ENCODE results near the gene EDARADD.
"Not testable (repeated sequence)": the region's sequence is repeated elsewhere in the genome, so short reads cannot be mapped to it uniquely, and the experiment has no call there.

The EDARADD gene

DNA sequence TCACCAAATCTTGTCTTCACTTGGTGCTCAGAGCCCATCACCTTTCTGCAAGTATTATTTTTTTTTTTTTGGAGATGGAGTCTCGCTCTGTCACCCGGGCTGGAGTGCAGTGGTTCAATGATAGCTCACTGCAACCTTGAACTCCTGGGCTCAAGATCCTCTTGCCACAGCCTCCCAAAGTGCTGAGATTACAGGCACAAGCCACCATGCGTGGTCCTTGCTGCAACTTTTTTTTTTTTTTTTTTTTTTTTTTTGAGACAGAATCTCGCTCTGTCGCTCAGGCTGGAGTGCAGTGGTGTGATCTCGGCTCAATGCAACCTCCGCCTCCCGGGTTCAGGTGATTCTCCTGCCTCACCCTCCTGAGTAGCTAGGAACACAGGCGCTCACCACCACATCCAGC lies 70.1 kb downstream of the EDARADD start:
- H4K5ac ChIP-seq (ENCODE audit: low read length); H2BK15ac ChIP-seq (replicated peaks; ENCODE audit: low read depth); H3K4me3 ChIP-seq (ENCODE audit: low read length); H4K8ac ChIP-seq (ENCODE audit: low read depth, low read length); H3K23ac ChIP-seq (ENCODE audit: low read length); H3K4ac ChIP-seq (ENCODE audit: low read depth, low read length); H3K79me1 ChIP-seq (ENCODE audit: low read length); DNase-seq; H3K27ac ChIP-seq (ENCODE audit: low read depth, low read length); H3K18ac ChIP-seq (ENCODE audit: low read length); H3K79me2 ChIP-seq (ENCODE audit: control insufficient read depth, insufficient read depth, low read length); H3K4me2 ChIP-seq (ENCODE audit: low read length); H2BK5ac ChIP-seq (ENCODE audit: low read length); H3K9ac ChIP-seq (ENCODE audit: low read length); H2BK120ac ChIP-seq (ENCODE audit: low read depth, low read length); H2AK5ac ChIP-seq (ENCODE audit: low read length); H3K27me3 ChIP-seq (ENCODE audit: insufficient read depth, low read length, poor library complexity); H3K4me1 ChIP-seq (ENCODE audit: control insufficient read depth, low read depth, low read length); H3K56ac ChIP-seq (ENCODE audit: low read length); H3K36me3 ChIP-seq (ENCODE audit: control insufficient read depth, insufficient read depth, low read length): not testable (repeated sequence)
- no CpG with 5 or more reads among the region's 9 CpGs for WGBS (ENCODE audit: extremely low coverage, insufficient coverage, low lambda C conversion rate)

DNA sequence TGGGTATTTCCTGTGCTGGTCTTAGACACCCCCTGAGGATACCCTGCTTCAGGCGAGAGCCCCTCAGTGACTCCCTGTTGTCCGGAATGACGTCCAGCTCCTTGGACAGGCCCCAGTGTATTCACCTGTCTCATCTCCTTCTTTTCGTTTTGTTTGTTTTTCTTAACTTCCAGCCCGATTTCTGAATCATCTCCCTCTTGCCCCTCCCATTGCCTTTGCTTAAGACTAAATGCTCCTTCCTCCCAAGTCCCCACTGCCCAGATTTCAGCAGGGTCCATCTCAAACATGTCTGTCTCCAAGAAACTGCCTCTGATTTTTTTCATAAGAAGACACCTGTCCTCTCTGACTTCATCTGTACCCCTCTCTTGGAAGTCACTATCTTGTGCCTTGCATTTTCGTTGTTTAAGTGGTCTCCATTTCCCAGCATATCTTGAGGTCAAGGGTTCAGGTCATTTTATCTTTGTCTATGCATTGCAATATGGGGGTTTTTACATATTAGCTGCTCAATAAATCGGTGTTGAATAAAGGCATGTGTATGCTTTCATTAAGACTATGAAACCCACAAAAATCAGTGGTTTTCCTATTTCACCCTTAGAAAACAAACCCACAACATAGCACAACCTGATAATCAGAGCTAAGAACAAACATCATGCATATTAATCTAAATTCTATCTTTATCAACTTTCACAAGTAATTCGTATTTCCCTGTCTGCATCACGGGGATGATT lies 71.3 kb downstream of the EDARADD start:
- Histone ChIP-seq H3K79me1 (ENCODE audit: low read length) (no peaks in the 10 kb centered on the region), H3K23ac (ENCODE audit: low read length) (no peak overlapping the region)

DNA sequence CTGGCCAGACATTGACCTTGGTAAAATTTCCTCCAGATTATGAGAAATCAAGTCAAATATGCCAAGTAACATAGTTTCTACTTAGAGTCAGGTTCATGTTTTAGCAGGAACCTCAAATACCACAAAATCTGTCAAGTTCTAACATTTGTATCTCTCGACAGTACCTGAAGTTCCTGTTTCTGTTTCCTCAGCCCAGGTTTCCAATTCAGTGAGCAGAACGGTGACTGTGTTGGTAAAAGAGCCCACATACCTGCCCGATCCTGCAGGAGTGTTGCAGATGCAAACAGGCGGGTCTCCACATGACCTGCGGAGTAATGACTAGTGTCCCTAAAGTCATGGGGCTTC lies 71.8 kb downstream of the EDARADD start:
- Histone ChIP-seq H4K8ac (ENCODE audit: low read depth, low read length) (no peak overlapping the region), H3K4me2 (ENCODE audit: low read length) (no peak overlapping the region), H4K5ac (ENCODE audit: low read length) (no peak overlapping the region), H3K56ac (ENCODE audit: low read length) (no peak overlapping the region), H3K79me1 (ENCODE audit: low read length) (no peaks in the 10 kb centered on the region), H2BK5ac (ENCODE audit: low read length) (no peak overlapping the region), H3K4me3 (ENCODE audit: low read length) (no peak overlapping the region), H3K36me3 (ENCODE audit: control insufficient read depth, insufficient read depth, low read length) (no peaks in the 10 kb centered on the region), H2BK15ac (replicated peaks; ENCODE audit: low read depth) (no peak overlapping the region), H2BK120ac (ENCODE audit: low read depth, low read length) (no peak overlapping the region), H2AK5ac (ENCODE audit: low read length) (no peak overlapping the region), H3K9ac (ENCODE audit: low read length) (no peak overlapping the region), H3K18ac (ENCODE audit: low read length) (no peak overlapping the region), H3K4me1 (ENCODE audit: control insufficient read depth, low read depth, low read length) (no peaks in the 10 kb centered on the region), H3K4ac (ENCODE audit: low read depth, low read length) (no peak overlapping the region), H3K27me3 (ENCODE audit: insufficient read depth, low read length, poor library complexity) (no peaks in the 10 kb centered on the region), H3K27ac (ENCODE audit: low read depth, low read length) (no peak overlapping the region), H3K79me2 (ENCODE audit: control insufficient read depth, insufficient read depth, low read length) (no peaks in the 10 kb centered on the region), H3K23ac (ENCODE audit: low read length) (no peak overlapping the region)
- no peak for DNase-seq
- WGBS (ENCODE audit: extremely low coverage, insufficient coverage, low lambda C conversion rate): no CpG with 5 or more reads among the region's 5 CpGs

More for the DNA sequence above, 71.3 kb downstream of the EDARADD start:
- H2BK120ac ChIP-seq (ENCODE audit: low read depth, low read length): no peak overlapping the region
- no peak overlapping the region for H3K27ac ChIP-seq (ENCODE audit: low read depth, low read length)
- DNase-seq: no peak
- no peak overlapping the region for H2BK5ac ChIP-seq (ENCODE audit: low read length)
- H3K27me3 ChIP-seq (ENCODE audit: insufficient read depth, low read length, poor library complexity): no peaks in the 10 kb centered on the region
- H3K18ac ChIP-seq (ENCODE audit: low read length): no peak overlapping the region
- no peaks in the 10 kb centered on the region for H3K4me1 ChIP-seq (ENCODE audit: control insufficient read depth, low read depth, low read length)
- H3K56ac ChIP-seq (ENCODE audit: low read length): no peak overlapping the region
- no peak overlapping the region for H3K4ac ChIP-seq (ENCODE audit: low read depth, low read length)
- H2AK5ac ChIP-seq (ENCODE audit: low read length): no peak overlapping the region
- no peak overlapping the region for H3K4me2 ChIP-seq (ENCODE audit: low read length)
- no peak overlapping the region for H4K8ac ChIP-seq (ENCODE audit: low read depth, low read length)
- no peak overlapping the region for H4K5ac ChIP-seq (ENCODE audit: low read length)
- no peak overlapping the region for H2BK15ac ChIP-seq (replicated peaks; ENCODE audit: low read depth)
- no peak overlapping the region for H3K9ac ChIP-seq (ENCODE audit: low read length)
- no CpG with 5 or more reads among the region's 9 CpGs for WGBS (ENCODE audit: extremely low coverage, insufficient coverage, low lambda C conversion rate)
- H3K36me3 ChIP-seq (ENCODE audit: control insufficient read depth, insufficient read depth, low read length): no peaks in the 10 kb centered on the region
- no peak overlapping the region for H3K4me3 ChIP-seq (ENCODE audit: low read length)
- H3K79me2 ChIP-seq (ENCODE audit: control insufficient read depth, insufficient read depth, low read length): no peaks in the 10 kb centered on the region

DNA sequence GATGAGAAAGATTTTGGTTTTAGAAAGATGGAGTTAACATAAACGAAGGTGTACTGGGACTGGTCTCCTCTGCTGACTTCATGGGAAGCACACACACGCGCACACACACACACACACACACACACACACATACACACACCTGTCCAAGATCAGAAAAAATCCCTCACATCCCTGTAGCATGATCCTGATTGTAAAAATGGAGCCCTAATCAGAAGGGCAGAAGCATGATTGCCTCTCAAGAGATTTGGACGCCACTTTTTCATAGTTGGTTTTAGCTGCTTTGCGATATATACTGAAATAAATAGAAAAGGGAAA lies 73.2 kb downstream of the EDARADD start:
- H3K79me2 ChIP-seq (ENCODE audit: control insufficient read depth, insufficient read depth, low read length): no peaks in the 10 kb centered on the region
- WGBS (ENCODE audit: extremely low coverage, insufficient coverage, low lambda C conversion rate): no CpG with 5 or more reads among the region's 5 CpGs
- H3K4me2 ChIP-seq (ENCODE audit: low read length): no peak overlapping the region
- H3K4me3 ChIP-seq (ENCODE audit: low read length): no peak overlapping the region
- no peak overlapping the region for H4K8ac ChIP-seq (ENCODE audit: low read depth, low read length)
- no peak overlapping the region for H3K18ac ChIP-seq (ENCODE audit: low read length)
- no peak overlapping the region for H3K56ac ChIP-seq (ENCODE audit: low read length)
- no peaks in the 10 kb centered on the region for H3K79me1 ChIP-seq (ENCODE audit: low read length)
- H3K36me3 ChIP-seq (ENCODE audit: control insufficient read depth, insufficient read depth, low read length): no peaks in the 10 kb centered on the region
- no peak overlapping the region for H3K27ac ChIP-seq (ENCODE audit: low read depth, low read length)
- no peak overlapping the region for H4K5ac ChIP-seq (ENCODE audit: low read length)
- no peak overlapping the region for H3K9ac ChIP-seq (ENCODE audit: low read length)
- H3K27me3 ChIP-seq (ENCODE audit: insufficient read depth, low read length, poor library complexity): no peaks in the 10 kb centered on the region
- no peak for DNase-seq
- H2BK15ac ChIP-seq (replicated peaks; ENCODE audit: low read depth): no peak overlapping the region
- H2BK120ac ChIP-seq (ENCODE audit: low read depth, low read length): no peak overlapping the region
- H2BK5ac ChIP-seq (ENCODE audit: low read length): no peak overlapping the region
- H3K4ac ChIP-seq (ENCODE audit: low read depth, low read length): no peak overlapping the region
- H2AK5ac ChIP-seq (ENCODE audit: low read length): no peak overlapping the region
- H3K23ac ChIP-seq (ENCODE audit: low read length): no peak overlapping the region
- peaks cover 4% of the 10 kb centered on the region for H3K4me1 ChIP-seq (ENCODE audit: control insufficient read depth, low read depth, low read length)

DNA sequence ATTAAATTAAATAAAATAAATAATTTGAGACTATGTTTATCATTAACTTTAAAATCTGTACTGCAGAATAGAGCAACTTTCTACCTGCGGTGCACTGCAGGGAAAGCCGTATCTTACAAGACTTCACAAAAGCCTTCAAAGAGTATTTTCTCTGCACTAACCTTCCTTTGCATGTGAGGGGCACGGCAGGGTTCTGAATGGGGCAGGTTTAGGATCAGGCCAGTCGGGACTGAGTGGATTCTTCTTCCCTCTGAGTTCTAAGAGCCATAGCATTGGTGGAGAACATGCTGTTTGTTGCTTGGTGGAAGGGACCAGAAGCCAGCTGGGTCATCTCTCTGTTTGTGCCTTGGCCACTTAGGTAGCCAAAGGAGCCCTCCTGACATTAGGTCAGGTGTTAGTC lies 74.5 kb downstream of the EDARADD start:
- Histone ChIP-seq H3K27me3 (ENCODE audit: insufficient read depth, low read length, poor library complexity) (no peaks in the 10 kb centered on the region), H2AK5ac (ENCODE audit: low read length) (no peak overlapping the region), H3K4ac (ENCODE audit: low read depth, low read length) (no peak overlapping the region), H3K27ac (ENCODE audit: low read depth, low read length) (no peak overlapping the region), H3K23ac (ENCODE audit: low read length) (no peak overlapping the region), H3K4me2 (ENCODE audit: low read length) (no peak overlapping the region), H4K8ac (ENCODE audit: low read depth, low read length) (no peak overlapping the region), H3K79me1 (ENCODE audit: low read length) (no peaks in the 10 kb centered on the region), H3K18ac (ENCODE audit: low read length) (no peak overlapping the region), H2BK15ac (replicated peaks; ENCODE audit: low read depth) (no peak overlapping the region), H2BK5ac (ENCODE audit: low read length) (no peak overlapping the region), H4K5ac (ENCODE audit: low read length) (no peak overlapping the region), H3K9ac (ENCODE audit: low read length) (no peak overlapping the region), H3K36me3 (ENCODE audit: control insufficient read depth, insufficient read depth, low read length) (no peaks in the 10 kb centered on the region), H3K4me1 (ENCODE audit: control insufficient read depth, low read depth, low read length) (peaks cover 4% of the 10 kb centered on the region), H3K79me2 (ENCODE audit: control insufficient read depth, insufficient read depth, low read length) (no peaks in the 10 kb centered on the region), H3K56ac (ENCODE audit: low read length) (no peak overlapping the region), H3K4me3 (ENCODE audit: low read length) (no peak overlapping the region), H2BK120ac (ENCODE audit: low read depth, low read length) (no peak overlapping the region)
- DNase-seq: no peak
- no CpG with 5 or more reads among the region's 4 CpGs for WGBS (ENCODE audit: extremely low coverage, insufficient coverage, low lambda C conversion rate)

DNA sequence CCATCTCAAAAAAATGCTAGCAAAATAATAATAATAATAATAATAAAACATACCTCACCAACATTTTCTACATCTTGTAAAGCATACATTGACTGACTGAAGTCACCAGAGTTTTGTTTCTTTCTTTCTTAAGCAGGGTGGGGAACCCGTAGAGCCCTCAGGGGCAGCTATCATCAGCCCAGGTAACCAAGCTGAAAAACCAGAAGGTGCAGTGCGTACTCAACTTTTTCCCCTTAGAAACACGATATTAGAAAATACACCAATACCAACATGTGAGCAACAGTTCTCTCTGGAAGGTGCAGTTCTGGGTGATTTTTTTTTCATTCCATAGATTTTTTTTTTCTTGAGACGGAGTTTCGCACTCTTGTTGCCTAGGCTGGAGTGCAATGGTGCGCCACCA lies 75.4 kb downstream of the EDARADD start:
- Histone ChIP-seq H4K5ac (ENCODE audit: low read length) (no peak overlapping the region), H3K4me1 (ENCODE audit: control insufficient read depth, low read depth, low read length) (peaks cover 4% of the 10 kb centered on the region), H3K23ac (ENCODE audit: low read length) (no peak overlapping the region), H3K36me3 (ENCODE audit: control insufficient read depth, insufficient read depth, low read length) (no peaks in the 10 kb centered on the region), H3K27ac (ENCODE audit: low read depth, low read length) (no peak overlapping the region), H3K4me3 (ENCODE audit: low read length) (no peak overlapping the region), H3K79me1 (ENCODE audit: low read length) (no peaks in the 10 kb centered on the region), H2BK15ac (replicated peaks; ENCODE audit: low read depth) (no peak overlapping the region), H3K18ac (ENCODE audit: low read length) (no peak overlapping the region), H3K4ac (ENCODE audit: low read depth, low read length) (no peak overlapping the region), H2AK5ac (ENCODE audit: low read length) (no peak overlapping the region), H3K56ac (ENCODE audit: low read length) (no peak overlapping the region), H2BK5ac (ENCODE audit: low read length) (no peak overlapping the region), H3K27me3 (ENCODE audit: insufficient read depth, low read length, poor library complexity) (no peaks in the 10 kb centered on the region), H3K79me2 (ENCODE audit: control insufficient read depth, insufficient read depth, low read length) (no peaks in the 10 kb centered on the region), H2BK120ac (ENCODE audit: low read depth, low read length) (no peak overlapping the region), H3K4me2 (ENCODE audit: low read length) (no peak overlapping the region), H4K8ac (ENCODE audit: low read depth, low read length) (no peak overlapping the region), H3K9ac (ENCODE audit: low read length) (no peak overlapping the region)
- no peak for DNase-seq
- WGBS (ENCODE audit: extremely low coverage, insufficient coverage, low lambda C conversion rate): no CpG with 5 or more reads among the region's 6 CpGs
